ENCODE data around the gene HAGHL.

GRCh38 chr16:751152-752006, 24.5 kb downstream of the HAGHL start:
- TF ChIP-seq CTCF (IDR thresholded peaks at IDR 0.05) (no peak), POLR2AphosphoS5 (IDR thresholded peaks at IDR 0.05) (no peak), POLR2A (IDR thresholded peaks at IDR 0.05) (no peak)

Measured in prostate gland (tissue), 2 donors.